Activated T-helper 1 cell treated with anti-CD3 and anti-CD28 coated beads, Interleukin-2, amount 50 U/mL, for 16 hours (primary cell): ENCODE data around the gene ZNF362.
"Not testable (repeated sequence)": the region's sequence is repeated elsewhere in the genome, so short reads cannot be mapped to it uniquely, and the experiment has no call there.

ENCODE experiments used
- DNase-seq, 2 donors: peaks; one replicate each; pipeline ENCODE4 v3.0.0-alpha.2; 2020; ENCODE audit warnings: low read depth in 1 of 2, low spot score in 1 of 2

ZNF362 gene, protein sequence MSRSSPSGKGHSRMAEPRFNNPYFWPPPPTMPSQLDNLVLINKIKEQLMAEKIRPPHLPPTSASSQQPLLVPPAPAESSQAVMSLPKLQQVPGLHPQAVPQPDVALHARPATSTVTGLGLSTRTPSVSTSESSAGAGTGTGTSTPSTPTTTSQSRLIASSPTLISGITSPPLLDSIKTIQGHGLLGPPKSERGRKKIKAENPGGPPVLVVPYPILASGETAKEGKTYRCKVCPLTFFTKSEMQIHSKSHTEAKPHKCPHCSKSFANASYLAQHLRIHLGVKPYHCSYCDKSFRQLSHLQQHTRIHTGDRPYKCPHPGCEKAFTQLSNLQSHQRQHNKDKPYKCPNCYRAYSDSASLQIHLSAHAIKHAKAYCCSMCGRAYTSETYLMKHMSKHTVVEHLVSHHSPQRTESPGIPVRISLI

DNA sequence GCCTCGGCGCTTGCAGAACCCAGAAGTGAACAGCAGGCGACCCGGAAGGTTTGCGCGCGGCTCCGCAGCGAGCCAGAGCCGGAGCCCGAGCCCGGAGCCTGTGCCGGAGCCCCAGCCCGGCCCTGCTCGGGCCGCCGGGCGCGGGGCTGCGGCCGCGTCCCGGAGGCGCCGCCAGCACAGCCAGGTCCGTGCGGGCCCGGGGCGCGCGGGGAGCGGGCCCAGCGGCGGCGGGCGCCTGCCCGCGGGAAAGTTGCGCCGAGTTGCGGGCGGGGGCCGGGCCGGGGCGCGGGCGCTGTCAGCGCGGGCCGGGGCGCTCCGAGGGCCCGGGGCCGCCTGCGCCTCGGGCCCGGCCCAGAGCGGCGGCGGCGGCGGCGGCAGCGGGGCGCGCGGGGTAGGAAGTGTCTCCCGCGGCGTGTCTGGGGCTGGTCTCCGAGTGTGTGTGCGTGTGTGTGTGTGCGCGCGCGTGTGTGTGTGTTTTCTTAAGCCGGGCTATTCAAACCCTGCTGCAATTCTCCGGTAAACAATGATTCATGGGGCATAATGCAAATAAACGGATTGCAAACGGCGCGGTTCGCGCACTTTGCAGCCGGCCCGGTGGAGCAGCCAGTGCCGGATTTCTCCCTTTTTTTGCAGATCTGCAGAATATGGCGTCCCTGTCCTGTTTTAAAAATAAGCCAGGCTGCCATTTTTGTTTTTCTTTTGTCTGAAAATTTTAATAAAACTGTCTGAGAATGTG lies at the start of gene ZNF362:
TSS of gene ZNF362 (plus strand) at position 22 of the 736 bp plus-strand sequence. CDS start 14,083 bp downstream, outside the sequence.
- peak; percentile 31 to 62 for DNase-seq

DNA sequence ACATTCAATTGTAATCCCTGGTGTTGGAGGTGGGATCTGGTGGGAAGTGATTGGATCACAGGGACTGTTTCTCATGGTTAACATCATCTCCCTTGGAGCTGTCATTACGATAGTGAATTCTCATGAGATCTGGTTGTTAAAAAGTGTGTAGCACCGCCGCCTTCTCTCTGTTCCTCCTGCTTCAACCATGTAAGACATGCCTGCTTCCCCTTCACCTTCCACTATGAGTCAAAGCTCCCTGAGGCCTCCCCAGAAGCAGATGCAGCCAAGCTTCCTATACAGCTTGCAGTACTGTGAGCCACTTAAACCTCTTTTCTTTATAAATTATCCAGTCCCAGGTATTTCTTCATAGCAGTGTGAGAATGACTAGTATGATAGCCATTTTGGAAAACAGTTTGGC lies 44.3 kb upstream of the ZNF362 start:
- no peak for DNase-seq

DNA sequence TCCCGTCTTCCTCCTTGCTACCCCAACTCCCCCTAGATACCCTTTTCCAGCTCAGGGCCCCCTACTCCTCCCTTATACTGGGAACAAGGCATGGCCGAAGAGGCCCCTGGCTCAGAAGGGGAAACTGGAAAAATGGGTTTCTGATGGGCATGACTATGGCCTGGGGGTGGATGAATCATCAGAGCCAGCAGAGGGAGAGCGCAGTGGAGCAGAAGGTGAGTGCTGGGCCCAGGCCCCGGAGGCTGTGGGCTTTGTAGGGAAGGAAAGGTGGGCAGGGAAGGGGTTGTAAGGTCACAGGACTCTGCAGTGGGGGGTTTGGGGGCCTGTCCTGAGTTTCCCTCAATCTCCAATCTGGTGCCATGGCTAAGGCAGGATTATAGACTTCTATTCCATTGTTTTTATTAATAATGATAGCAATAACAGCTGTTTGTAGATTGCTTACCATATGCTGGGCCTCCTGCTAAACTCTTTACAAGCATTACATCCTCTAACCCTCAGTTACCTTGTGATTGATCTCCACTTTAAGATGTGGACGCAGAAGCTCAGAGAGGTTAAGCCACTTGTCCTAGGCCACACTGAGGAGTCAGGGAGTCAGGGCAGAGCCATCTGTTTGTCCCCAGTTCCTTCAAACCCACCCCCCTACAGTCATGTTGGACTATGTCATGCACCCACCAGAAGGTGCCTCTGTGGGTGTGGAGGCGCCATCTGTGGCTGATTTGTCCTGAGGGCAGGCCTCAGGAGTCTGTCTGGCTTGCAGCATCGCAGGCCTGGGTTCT lies 36.2 kb upstream of the ZNF362 start:
- DNase-seq: no peak

DNA sequence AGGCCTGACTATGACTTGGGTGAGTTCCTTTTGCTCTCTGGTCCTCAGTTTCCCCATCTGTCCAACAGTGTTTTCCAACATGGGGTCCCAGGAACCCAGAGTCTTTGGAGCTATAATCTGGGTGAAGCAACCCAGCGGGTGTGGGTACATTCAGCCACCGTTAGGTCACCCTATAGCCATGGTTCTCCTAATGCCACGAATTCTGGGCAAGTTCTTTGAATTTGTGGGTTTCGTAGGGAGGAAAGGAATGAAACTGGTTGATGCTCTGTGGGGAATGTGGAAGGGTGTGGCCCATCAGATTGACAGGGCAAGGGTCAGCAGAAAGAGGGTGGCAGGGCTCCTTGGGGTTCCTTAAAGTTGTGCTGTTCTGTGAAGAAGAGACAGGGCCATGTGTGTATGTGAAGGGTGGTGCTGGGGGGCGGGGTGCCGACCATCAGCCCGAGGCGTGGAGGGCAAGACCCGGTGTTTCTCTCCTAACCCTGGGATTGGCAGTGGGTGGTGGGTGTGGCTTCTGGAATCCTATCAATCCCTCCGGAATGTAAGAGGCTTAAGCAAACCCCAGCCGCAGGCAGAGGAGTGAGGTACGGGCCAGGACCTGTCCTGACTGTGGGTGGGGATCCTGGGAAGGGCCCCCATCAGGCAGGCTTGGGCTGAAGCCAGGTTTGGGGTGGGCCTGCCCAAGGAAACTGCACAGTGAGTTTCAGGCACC lies 35.5 kb upstream of the ZNF362 start:
- no peak for DNase-seq

DNA sequence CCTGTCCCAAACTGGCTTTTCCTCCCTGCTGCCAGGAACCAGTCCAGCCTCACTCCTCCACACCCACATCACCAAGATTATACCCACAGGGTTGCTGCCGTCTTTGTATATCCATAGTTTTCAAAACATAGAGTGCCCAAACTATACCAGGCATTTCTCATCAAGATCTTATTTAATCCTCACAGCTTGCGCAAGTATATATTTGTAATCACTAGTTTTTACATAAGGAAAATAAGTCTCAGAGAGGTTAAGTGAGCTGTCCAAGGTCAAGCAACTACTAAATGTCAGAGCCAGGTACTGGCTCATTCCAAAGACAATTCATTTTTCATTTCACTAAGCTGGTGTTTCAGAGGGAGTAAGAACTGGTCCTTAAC lies 34.9 kb upstream of the ZNF362 start:
- DNase-seq: no peak

DNA sequence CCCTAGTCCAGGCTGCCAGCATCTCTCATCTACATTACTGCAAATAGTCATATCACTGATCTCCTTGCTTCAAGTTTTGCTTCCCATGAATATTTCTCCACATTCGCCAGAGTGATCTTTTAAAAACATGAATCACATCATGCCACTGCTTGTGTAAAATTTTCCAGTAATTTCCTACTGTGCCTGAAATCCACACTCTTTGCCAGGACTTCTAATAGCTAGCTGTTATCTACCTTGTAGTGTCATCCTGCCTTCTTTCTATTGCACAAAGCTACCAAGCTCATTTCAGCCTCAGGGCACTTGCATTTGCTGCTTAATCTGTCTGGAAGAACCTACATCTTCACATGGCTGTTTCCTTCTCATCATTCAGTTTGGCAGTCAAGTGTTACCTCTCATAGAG lies 33.9 kb upstream of the ZNF362 start:
- DNase-seq: no peak

DNA sequence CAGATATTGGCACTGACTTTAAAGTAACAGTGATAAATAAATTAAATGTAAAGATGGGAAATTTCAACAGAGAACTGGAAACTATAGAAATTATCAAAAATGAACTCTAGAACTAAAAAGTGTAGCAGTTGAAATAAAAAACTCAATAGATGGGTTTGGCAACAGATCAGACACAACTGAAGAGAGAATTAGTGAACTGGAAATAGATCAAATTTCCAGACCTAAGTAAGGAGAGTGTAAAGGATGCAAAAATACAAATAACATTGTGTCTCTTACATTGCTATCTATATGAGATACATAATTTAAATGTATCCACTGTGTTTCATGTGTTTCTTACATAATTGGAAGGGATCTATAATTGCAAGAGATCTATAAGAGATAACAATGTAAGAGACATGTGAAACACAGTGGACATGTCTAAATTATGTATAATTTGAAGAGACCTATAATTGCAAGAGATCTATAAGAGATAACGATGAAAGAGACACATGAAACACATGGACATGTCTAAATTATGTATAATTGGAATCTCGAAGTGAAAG lies 32.1 kb upstream of the ZNF362 start:
- no peak for DNase-seq

DNA sequence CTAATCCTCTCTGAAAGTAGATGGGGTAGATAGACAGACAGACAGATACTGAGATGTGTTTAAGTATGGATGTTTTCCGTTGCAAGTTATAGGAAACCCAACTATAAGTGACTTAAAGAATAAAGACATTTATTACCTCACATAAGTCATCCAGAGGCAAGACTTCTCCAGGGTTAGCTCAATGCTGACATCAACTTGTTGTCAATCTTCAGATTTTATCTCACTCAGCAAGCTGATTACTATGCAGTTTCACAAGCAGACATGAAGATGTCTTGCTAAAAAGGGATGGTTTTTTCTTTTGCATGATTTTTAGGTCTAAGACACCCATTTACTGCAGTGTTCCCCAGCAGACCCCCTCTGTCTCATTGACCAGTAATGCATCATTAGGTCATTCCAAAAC lies 30.7 kb upstream of the ZNF362 start:
- DNase-seq: no peak

DNA sequence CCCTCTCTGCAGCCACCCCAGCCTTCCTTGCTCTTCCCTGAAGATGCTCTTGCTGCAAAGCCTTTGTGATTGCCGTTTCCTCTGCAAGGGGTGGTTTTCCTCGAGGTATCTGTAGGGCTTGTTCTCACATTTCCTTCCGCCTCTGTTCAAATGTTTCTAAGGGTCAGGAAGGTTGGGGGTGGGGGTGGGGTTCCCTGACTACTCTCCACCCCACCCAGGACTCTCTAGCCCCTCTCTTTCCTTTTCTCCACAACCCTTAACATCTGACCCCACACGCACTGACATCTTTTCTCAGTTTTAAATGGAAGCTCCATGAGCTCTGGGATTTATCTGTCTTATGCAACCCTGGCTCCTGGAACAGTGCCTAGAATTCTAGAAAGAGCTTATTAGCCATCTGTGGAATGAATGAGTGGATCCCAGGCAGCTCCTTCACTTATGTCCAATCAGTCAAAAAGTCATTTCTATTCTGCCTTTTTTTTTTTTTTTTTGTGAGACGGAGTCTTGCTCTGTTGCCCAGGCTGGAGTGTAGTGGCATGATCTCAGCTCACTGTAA lies 27.3 kb upstream of the ZNF362 start:
- no peak for DNase-seq

DNA sequence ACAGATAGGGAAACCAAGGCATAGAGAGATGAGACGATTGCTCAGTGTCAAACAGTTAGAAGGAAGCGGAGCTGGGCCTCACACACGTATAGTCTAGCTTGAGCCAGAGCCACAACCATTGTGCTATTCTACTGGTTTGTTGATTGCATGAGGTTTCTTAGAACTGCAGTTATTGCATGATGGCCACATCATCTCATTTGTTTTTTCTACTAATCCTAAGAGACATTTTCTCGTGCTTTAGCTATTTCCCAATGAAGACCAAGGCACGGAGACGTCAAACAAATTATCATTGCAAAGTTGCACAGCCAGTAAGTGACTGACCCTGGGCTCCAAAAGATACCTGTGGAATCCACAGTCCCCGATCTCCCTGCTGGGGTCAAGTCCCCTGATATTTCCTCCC lies 25.1 kb upstream of the ZNF362 start:
- no peak for DNase-seq

DNA sequence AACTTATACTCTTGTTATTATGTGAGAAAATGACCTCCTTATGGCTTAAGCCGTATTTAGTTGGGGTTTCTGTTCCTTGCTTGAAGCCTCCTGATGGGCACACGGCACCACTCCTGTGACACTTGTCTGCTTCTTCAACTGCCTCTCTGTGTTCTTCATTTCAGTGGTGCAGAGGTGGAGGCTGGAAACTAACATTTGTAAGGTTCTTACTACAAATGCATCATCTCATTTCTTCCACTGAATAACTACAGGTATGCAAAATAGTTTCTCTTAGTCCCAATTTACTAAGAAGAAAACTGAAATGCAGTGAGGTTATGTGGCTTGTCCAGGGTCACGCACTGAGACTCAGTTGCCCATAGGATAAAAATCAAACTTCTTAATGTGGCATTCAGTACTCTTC lies 23.6 kb upstream of the ZNF362 start:
- no peak for DNase-seq

DNA sequence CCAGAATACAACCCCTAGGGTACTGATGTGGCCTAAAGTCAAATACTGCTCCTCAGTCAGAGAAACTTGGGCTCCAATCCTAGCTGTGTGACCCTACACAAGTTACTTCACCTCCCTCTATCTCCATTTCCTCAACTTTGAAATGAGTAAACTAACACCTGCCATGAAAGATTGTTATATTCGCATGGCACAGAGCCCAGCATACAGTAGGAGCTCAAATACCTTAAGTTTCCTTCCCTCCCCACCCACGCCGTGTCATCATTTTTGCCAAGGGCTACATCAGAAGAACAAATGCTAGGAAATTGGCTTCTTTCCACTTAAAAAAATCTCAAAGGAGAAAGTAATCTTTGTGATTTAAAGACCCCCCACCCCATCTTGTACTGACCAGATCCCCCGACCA lies 22.2 kb upstream of the ZNF362 start:
- DNase-seq: no peak

DNA sequence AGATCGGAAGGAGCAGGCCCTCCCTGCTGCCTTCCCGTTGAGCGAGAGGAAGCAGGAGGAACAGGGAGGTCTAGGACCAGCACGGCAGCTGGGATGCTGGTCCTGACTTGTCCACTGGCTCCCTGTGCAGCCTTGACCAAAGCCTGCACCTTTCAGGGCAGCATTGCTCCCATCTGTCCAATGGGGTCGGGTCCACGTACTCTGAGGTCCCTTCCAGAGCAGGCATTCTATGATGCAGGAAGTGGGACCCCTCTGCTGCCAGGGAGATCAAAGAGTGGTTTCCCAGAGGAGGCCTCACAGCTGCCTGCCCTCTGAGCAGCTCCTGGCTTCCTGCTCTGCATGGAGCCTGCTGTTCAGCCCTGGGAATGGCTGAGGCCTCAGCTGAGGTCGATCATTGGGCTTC lies 21.7 kb upstream of the ZNF362 start:
- no peak for DNase-seq

DNA sequence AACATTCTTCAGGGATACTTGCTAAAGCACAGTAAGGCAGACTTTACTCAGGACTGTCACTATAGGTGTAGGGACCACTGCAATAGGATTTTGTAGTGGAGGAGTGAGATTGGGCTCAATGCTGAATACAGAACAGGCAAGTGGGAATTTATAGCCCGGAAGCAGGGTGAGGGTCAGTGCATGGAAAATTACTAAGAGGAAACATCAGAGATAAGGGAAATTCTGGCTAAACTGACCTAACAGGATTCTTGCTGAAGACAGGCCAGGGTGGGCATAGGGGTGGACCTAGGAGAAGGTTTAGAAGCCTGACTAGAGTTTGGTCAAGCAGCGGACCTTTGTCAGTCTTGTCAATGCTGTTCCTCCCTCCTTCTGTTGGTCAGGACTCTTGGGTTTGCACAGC lies 20.8 kb upstream of the ZNF362 start:
- no peak for DNase-seq

DNA sequence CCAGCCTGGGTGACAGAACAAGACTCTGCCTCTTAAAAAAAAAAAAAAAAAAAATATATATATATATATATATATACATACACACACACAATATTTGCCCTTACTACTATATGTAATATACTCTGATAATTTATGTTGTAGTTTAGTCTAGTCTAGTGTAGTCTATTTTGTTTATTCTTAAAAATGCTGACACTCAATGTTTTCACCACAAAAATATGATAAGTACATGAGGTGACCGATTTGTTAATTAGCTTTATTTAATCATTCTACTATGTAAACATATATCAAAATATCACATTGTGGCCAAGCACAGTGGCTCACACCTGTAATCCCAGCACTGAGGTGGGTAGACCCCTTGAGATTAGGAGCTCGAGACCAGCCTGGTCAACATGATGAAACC lies 19.8 kb upstream of the ZNF362 start:
- DNase-seq: no peak

DNA sequence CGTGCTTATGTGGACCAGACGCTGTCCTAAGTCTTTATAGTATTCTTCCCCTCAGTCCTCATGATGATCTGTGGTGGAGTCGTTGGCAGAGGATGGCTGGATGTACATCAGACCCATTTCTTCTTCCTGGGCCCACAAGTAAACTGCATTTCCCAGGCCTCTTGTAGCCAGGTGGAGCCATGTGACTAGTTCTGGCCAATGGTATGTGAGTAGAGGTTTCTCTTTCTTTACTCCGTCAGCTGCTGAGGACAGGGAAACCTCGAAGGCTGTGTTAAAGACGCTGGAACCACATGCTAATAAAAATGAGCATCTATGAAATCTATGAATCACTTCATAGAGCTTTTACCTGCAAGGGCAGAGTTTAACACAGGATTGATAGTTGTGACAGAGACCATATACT lies 18.7 kb upstream of the ZNF362 start:
- no peak for DNase-seq

DNA sequence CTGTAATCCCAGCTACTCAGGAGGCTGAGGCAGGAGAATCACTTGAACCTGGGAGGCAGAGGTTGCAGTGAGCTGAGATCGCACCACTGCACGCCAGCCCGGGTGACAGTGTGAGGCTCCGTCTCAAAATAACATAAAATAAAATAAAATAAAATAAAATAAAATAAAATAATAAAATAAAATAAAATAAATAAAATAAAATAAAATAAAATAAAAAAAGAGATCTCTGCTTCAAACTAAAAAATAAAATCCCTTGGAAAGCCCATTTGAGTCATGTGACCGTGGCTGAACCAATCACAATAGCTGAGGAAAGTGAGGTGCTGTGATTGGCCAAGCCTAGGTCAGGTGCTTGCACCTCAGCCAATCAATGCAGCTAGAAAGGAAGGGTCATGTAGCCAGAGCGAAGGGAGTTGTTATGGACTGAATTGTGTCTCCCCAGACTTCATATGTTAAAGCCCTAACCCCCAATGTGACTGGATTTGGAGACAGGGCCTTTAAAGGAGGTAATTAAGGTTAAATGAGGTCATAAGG lies 18.0 kb upstream of the ZNF362 start:
- DNase-seq: not testable (repeated sequence)

DNA sequence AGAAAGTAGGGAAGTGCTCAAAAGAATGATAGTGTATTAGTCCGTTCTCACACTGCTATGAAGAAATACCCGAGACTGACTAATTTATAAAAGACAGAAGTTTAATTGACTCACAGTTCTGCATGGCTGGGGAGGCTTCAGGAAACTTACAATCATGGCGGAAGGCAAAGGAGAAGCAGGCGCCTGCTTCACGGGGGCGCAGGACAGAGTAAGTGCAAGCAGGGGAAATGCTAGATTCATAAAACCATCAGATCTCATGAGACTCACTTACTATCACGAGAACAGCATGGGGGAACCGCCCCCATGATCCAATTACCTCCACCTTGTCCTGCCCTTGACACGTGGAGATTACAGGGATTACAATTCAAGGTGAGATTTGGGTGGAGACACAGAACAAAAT lies 16.9 kb upstream of the ZNF362 start:
- DNase-seq: not testable (repeated sequence)

DNA sequence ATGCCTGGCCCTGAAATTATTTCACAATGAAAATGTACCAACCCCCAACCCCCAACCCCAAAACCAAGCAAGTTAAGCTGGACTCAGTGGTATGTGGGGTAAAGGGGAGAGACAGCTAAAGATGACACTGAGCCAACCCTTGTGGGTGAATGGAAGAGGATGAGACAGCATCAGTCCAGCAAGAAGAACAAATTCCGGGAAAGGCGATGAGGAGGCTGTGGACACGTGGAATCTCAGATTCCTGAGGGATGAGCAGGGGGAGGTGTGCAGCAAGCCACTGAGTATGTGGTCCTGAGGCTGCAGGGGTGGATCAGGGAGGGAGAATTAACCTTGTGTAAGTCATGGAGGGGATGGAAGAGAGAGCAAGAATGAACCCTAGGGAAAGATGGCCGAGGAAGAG lies 14.4 kb upstream of the ZNF362 start:
- DNase-seq: no peak

DNA sequence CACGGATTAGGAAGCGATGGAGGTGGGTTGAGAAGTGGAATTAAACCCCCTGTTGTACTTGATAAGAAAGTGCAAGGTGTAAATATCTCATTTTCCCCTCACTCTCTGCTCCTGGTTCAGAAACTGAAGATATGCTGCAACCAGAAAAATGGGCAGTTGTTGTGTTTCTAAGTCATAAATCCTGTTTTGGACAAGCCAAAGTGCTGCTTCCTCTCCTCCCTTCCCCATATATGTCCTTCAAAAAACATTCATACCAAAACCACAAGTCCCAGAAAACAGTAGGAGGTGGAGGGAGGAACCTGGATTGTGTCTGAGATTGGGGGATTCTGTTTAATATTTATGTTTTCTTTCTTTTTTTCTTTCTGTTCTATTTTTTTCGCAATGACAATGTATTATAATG lies 13.6 kb upstream of the ZNF362 start:
- no peak for DNase-seq
